Breast epithelium (tissue), 4 donors: ENCODE data around the gene TRAPPC3. TPM values are rescaled to one million over a fixed set of nuclear protein-coding genes. Genes with fewer than 3 reads are reported as not detected.

Experiments
- DNase-seq, 2 donors: peaks; one replicate each; pipeline ENCODE4 v3.0.0-alpha.2; 2019; ENCODE audit warnings: low spot score in 2 of 2
- H3K27ac ChIP-seq, 2 donors: fragments of 200-600 bp; sonication (generic) in 1 of 2; one replicate each; pipeline ENCODE4 v1.5.1; 2016 to 2019; ENCODE audit warnings: mild to moderate bottlenecking in 1 of 2
- H3K27me3 ChIP-seq, 2 donors: fragments of 200-600 bp; sonication (generic) in 1 of 2; one replicate each; pipeline versions ENCODE4 v1.5.1 to v1.6.0; 2017 to 2019; ENCODE audit warnings: control low read depth in 1 of 2, mild to moderate bottlenecking in 1 of 2
- H3K36me3 ChIP-seq: fragments of 200-600 bp; one replicate; pipeline ENCODE4 v1.5.1; 2019
- H3K4me1 ChIP-seq, 2 donors: fragments of 200-600 bp; sonication (generic); one replicate each; pipeline ENCODE4 v1.5.1; 2016 to 2019; ENCODE audit warnings: control low read depth in 1 of 2
- H3K4me3 ChIP-seq, 3 donors: fragments of 200-600 bp; sonication (generic); 1 replicate in 2 of 3; 2 replicates in 1 of 3; pipeline ENCODE4 v1.5.1; 2016 to 2019; ENCODE audit warnings: mild to moderate bottlenecking in 3 of 3, moderate library complexity in 2 of 3
- H3K9me3 ChIP-seq, 2 donors: fragments of 200-600 bp; sonication (generic) in 1 of 2; one replicate each; pipeline ENCODE4 v1.5.1; 2016 to 2019; ENCODE audit warnings: control low read depth in 1 of 2
- CTCF ChIP-seq, 3 donors: fragments of 450-650 bp; IDR thresholded peaks; one replicate each; pipeline ENCODE4 v1.5.1; 2016 to 2017; ENCODE audit warnings: antibody characterized with exemption in 3 of 3, mild to moderate bottlenecking in 3 of 3, moderate library complexity in 3 of 3
- POLR2A ChIP-seq: fragments of 450-650 bp; IDR thresholded peaks from one replicate; pipeline ENCODE4 v1.6.1; 2016; ENCODE audit warnings: antibody characterized with exemption, mild to moderate bottlenecking, moderate library complexity
- POLR2AphosphoS5 ChIP-seq, 3 donors: sonication (generic); formaldehyde crosslinking; IDR thresholded peaks; one replicate each; pipeline ENCODE4 v1.6.1; 2017; ENCODE audit warnings: antibody characterized with exemption in 3 of 3
- intact Hi-C: fragments of 100-400 bp; cut with DNase I; formaldehyde crosslinking; loops from one replicate; pipeline ENCODE4 v1.15.1; 2023; ENCODE audit warnings: low total_unique reads
- total RNA-seq, 3 donors: library from RNA; depleted of rRNA; stranded (reverse); fragments of >200 nt; gene quantifications; one replicate each; pipeline ENCODE4 v1.1.0, GENCODE V29; 2016

Gene TRAPPC3
- total RNA-seq, 3 donors from 2014 or later, result 107 to 118 (median 116) TPM

- intact Hi-C loops, result no loop called here
- H3K9me3 ChIP-seq, result no peaks in the 10 kb centered on the region
- no peaks in the 10 kb centered on the region for H3K27me3 ChIP-seq
- peak overlapping the region; percentile 67 to 86 for H3K27ac ChIP-seq
- H3K36me3 ChIP-seq, result no peaks in the 10 kb centered on the region
- peaks cover 4 to 21% of the 10 kb centered on the region in 2 donors for H3K4me1 ChIP-seq
- peak overlapping the region in 1 of 3 donors; percentile 44 for H3K4me3 ChIP-seq
- DNase-seq, result no peak
- TF ChIP-seq POLR2A, result no peak
- no peak for TF ChIP-seq CTCF (IDR thresholded peaks at IDR 0.05)
- no peak for TF ChIP-seq POLR2AphosphoS5 (IDR thresholded peaks at IDR 0.05)
These were observed 33.4 kb downstream of the TRAPPC3 start for GRCh38 chr1:36115931-36116330.

DNA sequence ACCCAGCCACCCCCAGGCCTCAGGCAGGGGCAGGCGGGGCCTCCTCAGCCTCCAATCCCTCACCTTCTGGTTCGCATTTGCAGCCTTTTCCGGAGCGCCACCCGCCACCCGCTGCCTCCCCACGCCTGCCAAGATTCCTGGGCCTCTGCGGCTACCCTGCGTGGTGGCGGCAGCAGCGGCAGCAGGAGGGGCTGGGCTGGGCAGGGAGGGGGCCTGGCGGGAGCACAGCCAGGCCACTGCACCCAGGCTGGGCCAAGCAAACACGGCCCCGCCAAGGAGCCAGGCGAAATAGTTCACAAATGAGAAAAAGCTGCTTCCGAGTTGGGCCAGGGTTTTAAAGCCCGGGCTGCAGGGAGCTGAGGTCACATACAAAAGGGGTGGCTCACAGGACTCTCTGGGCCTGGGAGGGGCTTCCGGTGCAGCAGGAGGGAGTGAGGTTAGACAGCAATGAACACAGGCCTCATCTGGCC is 34.1 kb downstream of the TRAPPC3 start:
- DNase-seq, result peak in 1 of 2 donors; percentile 76
- peak overlapping the region; percentile 67 to 86 for H3K27ac ChIP-seq
- no peaks in the 10 kb centered on the region for H3K9me3 ChIP-seq
- H3K36me3 ChIP-seq, result no peaks in the 10 kb centered on the region
- TF ChIP-seq POLR2A, result no peak
- TF ChIP-seq POLR2AphosphoS5 (IDR thresholded peaks at IDR 0.05), result no peak
- TF ChIP-seq CTCF (IDR thresholded peaks at IDR 0.05), result no peak
- H3K4me1 ChIP-seq, result peaks cover 4 to 21% of the 10 kb centered on the region in 2 donors
- H3K4me3 ChIP-seq, result peak overlapping the region in 1 of 3 donors; percentile 44
- intact Hi-C loops, result no loop called here
- no peaks in the 10 kb centered on the region for H3K27me3 ChIP-seq

- DNase-seq, result no peak
- Histone ChIP-seq H3K4me3 (no peak overlapping the region), H3K4me1 (peaks cover 4 to 21% of the 10 kb centered on the region in 2 donors), H3K27ac (peak overlapping the region; percentile 67 to 86), H3K27me3 (no peaks in the 10 kb centered on the region), H3K9me3 (no peaks in the 10 kb centered on the region), H3K36me3 (no peaks in the 10 kb centered on the region)
- intact Hi-C loops, result no loop called here
- no peak for TF ChIP-seq POLR2A
- TF ChIP-seq CTCF (IDR thresholded peaks at IDR 0.05), result no peak
- TF ChIP-seq POLR2AphosphoS5 (IDR thresholded peaks at IDR 0.05), result no peak
These were observed 34.9 kb downstream of the TRAPPC3 start for GRCh38 chr1:36114371-36114770.

DNA sequence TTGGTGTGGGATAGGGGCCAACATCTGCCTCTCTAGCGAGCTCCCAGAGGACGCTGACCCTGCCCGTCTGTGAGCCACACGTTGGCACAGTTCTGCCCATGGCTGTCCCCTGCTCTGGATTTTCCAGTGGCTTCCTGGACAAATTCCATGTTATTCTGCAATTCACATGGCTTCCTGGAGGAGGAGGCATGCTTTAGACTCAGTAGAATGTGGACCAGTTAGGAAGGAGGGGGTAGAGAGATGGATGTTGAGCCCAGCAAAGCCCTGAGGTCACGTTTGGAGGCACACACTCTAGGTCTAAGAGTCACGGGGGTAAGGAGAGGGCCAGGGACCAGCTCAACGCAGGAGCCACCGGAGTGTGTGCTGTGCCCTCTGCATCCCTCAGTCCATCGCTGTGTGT is 36.5 kb downstream of the TRAPPC3 start:
- H3K4me1 ChIP-seq, result peaks cover 8 to 24% of the 10 kb centered on the region in 2 donors
- no peaks in the 10 kb centered on the region for H3K27me3 ChIP-seq
- H3K36me3 ChIP-seq, result no peaks in the 10 kb centered on the region
- TF ChIP-seq POLR2A, result no peak
- no peak for TF ChIP-seq POLR2AphosphoS5 (IDR thresholded peaks at IDR 0.05)
- TF ChIP-seq CTCF (IDR thresholded peaks at IDR 0.05), result no peak
- intact Hi-C loops, result loop anchor here (1.0 kb wide), 1 partner anchor 14 kb away; no protein-coding TSS in a partner anchor
- no peak overlapping the region for H3K27ac ChIP-seq
- no peaks in the 10 kb centered on the region for H3K9me3 ChIP-seq
- no peak overlapping the region for H3K4me3 ChIP-seq
- DNase-seq, result no peak

- Histone ChIP-seq H3K4me3 (no peak overlapping the region), H3K27ac (peak overlapping the region; percentile 29 to 38), H3K36me3 (no peaks in the 10 kb centered on the region), H3K9me3 (no peaks in the 10 kb centered on the region), H3K27me3 (no peaks in the 10 kb centered on the region), H3K4me1 (peaks cover 8 to 20% of the 10 kb centered on the region in 2 donors)
- DNase-seq, result no peak
- intact Hi-C loops, result no loop called here
- no peak for TF ChIP-seq POLR2A
- TF ChIP-seq POLR2AphosphoS5 (IDR thresholded peaks at IDR 0.05), result no peak
- no peak for TF ChIP-seq CTCF (IDR thresholded peaks at IDR 0.05)
These were observed 38.1 kb downstream of the TRAPPC3 start for GRCh38 chr1:36111151-36111550.
